HG02678 (cell line): ENCODE measurements around the gene VAMP5.
"Not testable (repeated sequence)": the region's sequence is repeated elsewhere in the genome, so short reads cannot be mapped to it uniquely, and the experiment has no call there.

Experiments
- ATAC-seq: cut with Tn5 transposase; IDR thresholded peaks from one replicate; pipeline ENCODE4 v1.9.1; 2021; ENCODE audit warnings: mild to moderate bottlenecking, moderate library complexity; ENCODE audit not compliant: unreplicated experiment

VAMP5 gene

GRCh38 chr2:85582492-85582891 is 1.7 kb upstream of the VAMP5 start:
- no peak for ATAC-seq

- peak; percentile 14 for ATAC-seq
These were observed 421 bp upstream of the VAMP5 start for GRCh38 chr2:85583667-85584353.

- peak; percentile 51 for ATAC-seq
These were observed 888 bp downstream of the VAMP5 start for GRCh38 chr2:85584857-85585780.

- no peak for ATAC-seq
These were observed 1.5 kb downstream of the VAMP5 start for GRCh38 chr2:85585781-85586105.

GRCh38 chr2:85588236-85588635 is 4.0 kb downstream of the VAMP5 start:
- ATAC-seq: no peak

- ATAC-seq: no peak
These were observed 4.4 kb downstream of the VAMP5 start for GRCh38 chr2:85588645-85589044.

GRCh38 chr2:85589181-85589580 is 5.0 kb downstream of the VAMP5 start:
- ATAC-seq: no peak

- no peak for ATAC-seq
These were observed 6.0 kb downstream of the VAMP5 start for GRCh38 chr2:85589982-85590791.

- ATAC-seq: no peak
These were observed 6.7 kb downstream of the VAMP5 start for GRCh38 chr2:85590950-85591349.

GRCh38 chr2:85591563-85591962 is 7.3 kb downstream of the VAMP5 start:
- ATAC-seq: no peak

- not testable (repeated sequence) for ATAC-seq
These were observed 8.1 kb downstream of the VAMP5 start for GRCh38 chr2:85592299-85592698.

- no peak for ATAC-seq
These were observed 8.8 kb downstream of the VAMP5 start for GRCh38 chr2:85593023-85593422.

GRCh38 chr2:85594715-85595300 is 10.6 kb downstream of the VAMP5 start:
- no peak for ATAC-seq

- peak; percentile 99 for ATAC-seq
These were observed 11.2 kb downstream of the VAMP5 start, which contains the start of gene RNF181 for GRCh38 chr2:85595301-85596025. RNF181 (plus strand) TSS chr2:85595745; CDS start chr2:85595764, 19 bp downstream.

- ATAC-seq: no peak
These were observed 11.7 kb downstream of the VAMP5 start for GRCh38 chr2:85596026-85596333.

GRCh38 chr2:85596486-85597143 is 12.4 kb downstream of the VAMP5 start:
- no peak for ATAC-seq

- ATAC-seq: no peak
These were observed 13.0 kb downstream of the VAMP5 start for GRCh38 chr2:85597241-85597640.

- ATAC-seq: no peak
These were observed 14.5 kb downstream of the VAMP5 start for GRCh38 chr2:85598594-85599340.
